PC-9 (cell line): ENCODE data around the gene HOXB5. TPM values are rescaled to one million over a fixed set of nuclear protein-coding genes. Genes with fewer than 3 reads are reported as not detected.

Source experiments
- BruUV-seq: library from RNA; stranded (reverse); fragments of 400-500 nt; replicated peaks from 2 replicates; lab custom pipeline; 2021; lab: Mats Ljungman, UMichigan
- CTCF ChIA-PET: fragments of 300-600 bp; sonication (Branson Sonifier 250); formaldehyde crosslinking; loops from one replicate; lab custom pipeline; 2022; ENCODE audit warnings: antibody characterized with exemption; lab: Charles Lee
- POLR2A ChIA-PET: fragments of 300-600 bp; sonication (Branson Sonifier 250); formaldehyde crosslinking; loops from one replicate; lab custom pipeline; 2022; ENCODE audit warnings: antibody characterized with exemption; ENCODE audit not compliant: unreplicated experiment; lab: Charles Lee
- DNase-seq, 2 experiments: peaks; one replicate each; pipeline versions ENCODE4 v3.0.0 to v3.0.0-alpha.2; 2015 to 2022; ENCODE audit warnings: mixed read lengths in 1 of 2
- H2AFZ ChIP-seq: fragments of 200-600 bp; sonication (generic); 2 replicates; pipeline ENCODE4 v1.8.1; 2017; ENCODE audit warnings: antibody characterized with exemption
- H3F3A ChIP-seq: fragments of 200-600 bp; sonication (generic); 2 replicates; pipeline ENCODE4 v1.8.1; 2017; ENCODE audit warnings: antibody characterized with exemption, mild to moderate bottlenecking, low read depth; ENCODE audit not compliant: insufficient read depth
- H3K27ac ChIP-seq: fragments of 200-600 bp; sonication (generic); 2 replicates; pipeline ENCODE4 v1.6.1; 2016; ENCODE audit warnings: mixed run types
- H3K27me3 ChIP-seq: fragments of 200-600 bp; sonication (generic); 2 replicates; pipeline ENCODE4 v1.6.1; 2016; ENCODE audit warnings: low read depth, mixed run types; ENCODE audit not compliant: insufficient read depth
- H3K36me3 ChIP-seq: fragments of 200-600 bp; sonication (generic); 2 replicates; pipeline ENCODE4 v1.6.1; 2016; ENCODE audit warnings: low read depth, mixed run types
- H3K4me1 ChIP-seq: fragments of 200-600 bp; sonication (generic); replicated peaks from 2 replicates; pipeline ENCODE4 v1.6.1; 2016; ENCODE audit warnings: mixed run types; ENCODE audit not compliant: insufficient read depth
- H3K4me2 ChIP-seq: fragments of 200-600 bp; sonication (generic); 2 replicates; pipeline ENCODE4 v1.6.1; 2017; ENCODE audit warnings: mixed run types
- H3K4me3 ChIP-seq: fragments of 200-600 bp; sonication (generic); 2 replicates; pipeline ENCODE4 v1.6.1; 2016; ENCODE audit warnings: mixed run types
- H3K79me2 ChIP-seq: fragments of 200-600 bp; sonication (generic); 2 replicates; pipeline ENCODE4 v1.6.1; 2017; ENCODE audit warnings: low read depth, mixed run types
- H3K9me2 ChIP-seq: fragments of 200-600 bp; sonication (generic); 2 replicates; pipeline ENCODE4 v1.8.1; 2017; ENCODE audit warnings: mild to moderate bottlenecking; ENCODE audit not compliant: insufficient read depth
- H3K9me3 ChIP-seq: fragments of 200-600 bp; sonication (generic); 2 replicates; pipeline ENCODE4 v1.8.1; 2016; ENCODE audit warnings: low read depth; ENCODE audit not compliant: insufficient read depth
- H4K20me1 ChIP-seq: fragments of 200-600 bp; sonication (generic); 2 replicates; pipeline ENCODE4 v1.8.1; 2017; ENCODE audit not compliant: insufficient read depth
- CTCF ChIP-seq: fragments of 200-600 bp; sonication (generic); conservative IDR thresholded peaks from 2 replicates; pipeline ENCODE4 v1.6.1; 2017; ENCODE audit warnings: mixed run types, antibody characterized with exemption, mild to moderate bottlenecking, moderate library complexity
- EZH2 ChIP-seq: fragments of 200-600 bp; sonication (generic); IDR thresholded peaks from 2 replicates; pipeline ENCODE4 v1.8.0; 2017; ENCODE audit warnings: antibody characterized with exemption, low read depth
- intact Hi-C: fragments of 100-400 bp; cut with micrococcal nuclease; formaldehyde crosslinking; loops from one replicate; pipeline ENCODE4 v1.10.0; 2022; ENCODE audit not compliant: unreplicated experiment
- total RNA-seq: library from RNA; stranded (reverse); gene quantifications from 2 replicates; pipeline ENCODE4 v1.2.3, GENCODE V29; 2021

The HOXB5 gene
- total RNA-seq, 1 experiment from 2014 or later, result 12.9 TPM

GRCh38 chr17:48586355-48587258 lies 7.0 kb downstream of the HOXB5 start:
- H4K20me1 ChIP-seq, result no peaks in the 10 kb centered on the region
- peaks cover 13% of the 10 kb centered on the region; the same call in 1 of the 2 replicates for H3F3A ChIP-seq
- ChIA-PET CTCF (interaction anchor here (0.8 kb wide), 1 partner anchor 69 kb away, joined by 10 read pairs; no protein-coding TSS in a partner anchor), POLR2A (interaction anchor here (0.6 kb wide), 1 partner anchor 23 kb away, joined by 7 read pairs; no protein-coding TSS in a partner anchor)
- BruUV-seq, result no TSS peak
- DNase-seq, result no peak
- no peaks in the 10 kb centered on the region for H3K27me3 ChIP-seq
- H3K9me2 ChIP-seq, result no peaks in the 10 kb centered on the region
- H3K4me3 ChIP-seq, result peak overlapping the region; percentile 67; the same call in 1 of the 2 replicates
- H3K79me2 ChIP-seq, result 0 out of 2 replicates have a peak, but pooled peaks cover 5% of the 10 kb centered on the region
- no peak overlapping the region for H3K27ac ChIP-seq
- TF ChIP-seq CTCF, result no peak
- TF ChIP-seq EZH2, result no peak
- H3K9me3 ChIP-seq, result no peaks in the 10 kb centered on the region
- no peak overlapping the region for H2AFZ ChIP-seq
- intact Hi-C loops, result loop anchor here (1.0 kb wide), 1 partner anchor 27 kb away; no protein-coding TSS in a partner anchor
- H3K4me1 ChIP-seq, result peaks cover 12% of the 10 kb centered on the region
- peak overlapping the region; percentile 98 for H3K4me2 ChIP-seq
- H3K36me3 ChIP-seq, result no peaks in the 10 kb centered on the region

- no peaks in the 10 kb centered on the region for H4K20me1 ChIP-seq
- H3K36me3 ChIP-seq, result no peaks in the 10 kb centered on the region
- H3K4me2 ChIP-seq, result peak overlapping the region; percentile 98
- no peak overlapping the region for H3K27ac ChIP-seq
- H3K4me3 ChIP-seq, result peak overlapping the region; percentile 67; the same call in 1 of the 2 replicates
- peaks cover 9% of the 10 kb centered on the region; the same call in 1 of the 2 replicates for H3F3A ChIP-seq
- H3K9me3 ChIP-seq, result no peaks in the 10 kb centered on the region
- intact Hi-C loops, result no loop called here
- no peaks in the 10 kb centered on the region for H3K27me3 ChIP-seq
- no TSS peak for BruUV-seq
- no peaks in the 10 kb centered on the region for H3K9me2 ChIP-seq
- H3K79me2 ChIP-seq, result 0 out of 2 replicates have a peak, but pooled peaks cover 5% of the 10 kb centered on the region
- no peak for TF ChIP-seq CTCF
- TF ChIP-seq EZH2, result no peak
- no peak for DNase-seq
- ChIA-PET CTCF (no interaction called here), POLR2A (interaction anchor here (0.5 kb wide), 1 partner anchor 75 kb away, joined by 9 read pairs; no protein-coding TSS in a partner anchor)
- H2AFZ ChIP-seq, result no peak overlapping the region
- peaks cover 12% of the 10 kb centered on the region for H3K4me1 ChIP-seq
Observed at GRCh38 chr17:48584223-48584741, 9.3 kb downstream of the HOXB5 start.

GRCh38 chr17:48583708-48584222 lies 9.8 kb downstream of the HOXB5 start:
- Histone ChIP-seq H3K4me3 (no peak overlapping the region), H3K9me2 (no peaks in the 10 kb centered on the region), H3F3A (peaks cover 9% of the 10 kb centered on the region; the same call in 1 of the 2 replicates), H3K27ac (no peak overlapping the region), H3K79me2 (0 out of 2 replicates have a peak, but pooled peaks cover 5% of the 10 kb centered on the region), H3K9me3 (no peaks in the 10 kb centered on the region), H3K4me1 (peaks cover 12% of the 10 kb centered on the region), H3K4me2 (no peak overlapping the region), H3K27me3 (no peaks in the 10 kb centered on the region), H2AFZ (no peak overlapping the region), H3K36me3 (no peaks in the 10 kb centered on the region), H4K20me1 (no peaks in the 10 kb centered on the region)
- no TSS peak for BruUV-seq
- ChIA-PET CTCF (no interaction called here), POLR2A (interaction anchor here (0.5 kb wide), 1 partner anchor 75 kb away, joined by 9 read pairs; no protein-coding TSS in a partner anchor)
- TF ChIP-seq EZH2 (no peak), CTCF (no peak)
- DNase-seq, result no peak
- intact Hi-C loops, result no loop called here
